UCSD-AML1 (cell line): Measurements from ENCODE around the gene LARGE2.

ENCODE experiments used
- DNase-seq: peaks from one replicate; lab custom pipeline; 2025; ENCODE audit not compliant: unreplicated experiment; lab: John Stamatoyannopoulos, UW

LARGE2 gene

DNA sequence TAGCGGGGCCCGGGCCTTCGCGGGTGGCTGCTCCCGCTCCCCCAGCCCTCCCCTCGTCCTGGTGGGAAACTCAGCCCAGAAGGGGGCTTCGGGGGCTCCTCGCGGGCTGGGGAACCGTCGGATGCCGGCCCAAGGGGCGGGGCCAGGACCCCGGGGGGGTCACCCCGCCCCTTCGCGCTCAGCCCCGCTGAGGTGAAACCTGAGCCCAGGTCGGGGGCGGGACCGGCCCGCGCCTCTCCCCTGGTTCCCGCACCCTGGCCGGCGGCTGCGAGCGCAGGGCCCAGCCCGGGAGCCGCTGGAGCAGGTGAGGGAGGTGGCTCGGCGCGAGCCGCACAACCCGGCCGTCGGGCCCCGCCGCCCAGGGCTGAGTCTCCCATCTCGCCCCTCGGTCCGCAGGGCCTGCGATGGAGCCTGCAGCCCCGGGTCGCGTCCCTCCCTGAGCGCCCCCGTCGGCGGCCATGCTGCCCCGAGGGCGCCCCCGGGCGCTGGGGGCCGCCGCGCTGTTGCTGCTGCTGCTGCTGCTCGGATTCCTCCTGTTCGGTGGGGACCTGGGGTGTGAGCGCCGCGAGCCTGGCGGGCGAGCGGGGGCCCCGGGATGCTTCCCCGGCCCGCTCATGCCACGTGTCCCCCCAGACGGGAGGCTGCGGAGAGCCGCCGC, at the start of gene LARGE2:
Gene LARGE2 (plus strand): TSS at position 232 of the 658 bp plus-strand sequence. CDS start 227 bp downstream, at position 459.
- no peak for DNase-seq

DNA sequence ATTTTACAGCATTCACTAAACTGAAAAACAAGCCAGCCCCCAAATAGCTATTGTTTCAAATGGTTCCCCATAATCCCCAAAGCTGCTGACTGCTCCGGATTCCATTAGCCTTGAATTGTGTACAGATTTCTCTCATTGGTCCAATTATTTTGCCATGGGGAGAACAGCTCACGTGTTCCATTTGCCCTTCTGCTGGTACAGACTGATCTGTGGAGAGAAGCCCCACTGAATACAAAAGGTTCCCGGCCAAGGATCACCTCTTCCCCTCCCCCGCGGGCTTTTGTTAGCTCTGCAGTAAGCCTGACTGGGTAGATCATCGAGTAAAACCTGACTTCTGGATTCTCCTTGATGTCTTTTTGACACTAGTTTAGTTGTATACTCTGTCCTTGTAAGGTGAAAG, 46.1 kb upstream of the LARGE2 start:
- DNase-seq: no peak

DNA sequence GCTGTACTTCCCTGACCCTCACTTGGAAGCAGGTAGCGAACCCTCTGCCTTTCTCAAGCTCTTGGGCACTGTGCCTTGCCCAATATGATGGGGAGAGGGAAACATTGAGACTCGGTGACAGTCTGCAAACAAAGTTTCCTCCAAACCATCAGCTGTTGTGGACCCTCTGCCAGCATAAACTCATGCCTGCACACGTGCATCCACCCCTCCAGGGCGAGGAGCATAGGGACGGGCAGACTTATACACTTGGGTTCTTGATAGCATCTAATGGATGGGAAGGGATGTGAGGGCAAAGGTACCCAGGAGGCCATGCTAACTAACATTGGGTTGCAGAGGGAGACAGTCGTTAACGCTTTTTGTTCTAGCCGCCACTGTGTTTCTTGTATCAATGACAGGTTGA, 45.2 kb upstream of the LARGE2 start:
- DNase-seq: no peak

DNA sequence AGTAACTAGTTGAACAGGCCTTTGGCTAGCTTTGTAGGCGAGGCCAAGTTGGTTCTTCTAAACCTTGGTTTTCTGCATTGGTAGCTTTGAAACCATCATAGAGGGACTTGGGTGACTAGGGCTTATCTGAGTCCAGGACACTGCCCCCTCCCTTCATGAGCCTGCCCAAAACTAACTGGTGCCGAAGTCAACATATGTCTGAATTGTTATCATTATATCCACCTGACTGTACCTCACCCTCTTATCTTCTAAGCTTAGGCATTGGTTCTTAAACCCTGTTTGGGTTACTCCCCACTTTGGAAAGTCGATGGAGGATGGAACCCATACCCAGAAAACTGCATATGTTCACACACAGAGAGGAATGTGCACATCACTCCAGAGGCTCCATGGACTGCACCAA, 44.6 kb upstream of the LARGE2 start:
- no peak for DNase-seq

DNA sequence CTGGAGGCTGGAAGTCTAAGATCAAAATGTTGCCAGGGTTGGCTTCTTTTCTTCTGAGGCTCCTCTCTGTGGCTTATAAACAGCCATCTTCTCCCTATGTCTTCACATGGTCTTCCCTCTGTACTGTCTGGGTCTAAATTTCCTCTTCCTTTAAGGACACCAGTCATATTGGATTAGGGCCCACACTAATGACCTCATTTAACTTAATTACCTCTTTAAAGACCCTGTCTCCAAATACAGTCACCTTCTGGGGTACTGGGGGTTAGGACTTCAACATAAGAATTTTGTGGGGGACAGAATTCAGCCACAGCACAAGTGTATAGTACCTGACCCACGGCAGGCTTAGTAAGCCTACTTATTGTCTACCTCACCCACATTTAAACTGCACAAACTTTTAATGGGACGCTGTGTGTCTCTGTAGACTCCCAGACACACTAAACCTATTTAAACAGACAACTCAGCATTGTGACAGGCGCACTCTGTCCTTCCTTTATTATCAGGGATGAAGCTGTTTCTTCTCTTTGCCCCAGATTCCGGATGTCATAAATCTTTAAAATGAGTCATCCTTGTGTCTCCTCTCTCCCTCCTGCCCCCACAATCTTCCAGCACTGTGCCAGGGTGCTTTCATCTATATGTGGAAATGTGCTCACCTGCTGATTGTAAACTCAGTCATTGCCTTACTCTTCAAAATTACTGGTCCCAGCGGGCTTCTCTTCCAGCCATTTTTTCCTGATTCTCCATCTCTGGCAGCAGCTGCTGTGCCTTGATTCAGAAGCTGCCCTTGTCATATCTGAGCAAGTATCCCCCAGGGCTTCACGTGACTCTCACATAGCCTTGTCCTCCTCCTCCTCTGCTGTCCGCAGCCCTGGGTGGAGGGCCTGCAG, 42.4 kb upstream of the LARGE2 start:
- DNase-seq: no peak

DNA sequence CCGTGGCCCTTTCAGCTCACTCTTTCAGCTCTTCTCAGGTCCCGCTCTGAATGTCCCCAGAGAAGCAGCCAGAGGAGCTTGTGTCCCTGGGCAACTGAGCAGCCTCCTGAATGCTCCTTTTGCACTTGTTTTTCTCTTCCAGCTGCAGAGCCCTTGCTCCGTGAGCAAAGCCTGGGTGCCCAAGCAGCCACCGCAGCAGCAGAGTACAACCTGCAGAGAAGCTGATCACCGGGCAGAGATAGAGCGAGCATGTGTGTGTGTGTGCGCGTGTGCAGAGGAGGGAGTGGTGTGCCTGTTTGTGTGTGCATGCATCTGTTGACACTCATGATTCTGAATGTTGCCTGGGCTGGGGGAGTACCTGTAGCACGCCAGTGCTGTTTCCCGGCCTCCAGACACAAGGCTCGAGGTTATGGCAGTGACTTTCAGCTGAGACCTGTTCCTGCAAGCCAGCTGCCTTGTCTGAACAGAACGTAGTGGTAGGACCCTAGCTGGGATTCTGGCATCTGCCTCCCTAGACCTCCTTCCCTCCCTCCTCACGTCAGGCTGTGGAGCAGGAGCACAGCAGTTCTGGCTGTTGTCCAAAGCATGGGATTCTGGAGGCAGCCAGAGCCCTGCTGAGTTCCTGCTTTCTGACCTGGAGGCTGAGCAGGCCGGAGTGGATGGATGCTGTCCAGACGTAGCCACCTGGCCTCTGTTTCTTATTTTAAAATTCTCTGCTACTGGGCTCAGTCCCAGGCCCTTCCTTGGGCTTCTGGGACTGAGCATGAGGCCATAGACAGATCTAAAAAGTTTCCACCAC, 41.5 kb upstream of the LARGE2 start:
- DNase-seq: no peak

DNA sequence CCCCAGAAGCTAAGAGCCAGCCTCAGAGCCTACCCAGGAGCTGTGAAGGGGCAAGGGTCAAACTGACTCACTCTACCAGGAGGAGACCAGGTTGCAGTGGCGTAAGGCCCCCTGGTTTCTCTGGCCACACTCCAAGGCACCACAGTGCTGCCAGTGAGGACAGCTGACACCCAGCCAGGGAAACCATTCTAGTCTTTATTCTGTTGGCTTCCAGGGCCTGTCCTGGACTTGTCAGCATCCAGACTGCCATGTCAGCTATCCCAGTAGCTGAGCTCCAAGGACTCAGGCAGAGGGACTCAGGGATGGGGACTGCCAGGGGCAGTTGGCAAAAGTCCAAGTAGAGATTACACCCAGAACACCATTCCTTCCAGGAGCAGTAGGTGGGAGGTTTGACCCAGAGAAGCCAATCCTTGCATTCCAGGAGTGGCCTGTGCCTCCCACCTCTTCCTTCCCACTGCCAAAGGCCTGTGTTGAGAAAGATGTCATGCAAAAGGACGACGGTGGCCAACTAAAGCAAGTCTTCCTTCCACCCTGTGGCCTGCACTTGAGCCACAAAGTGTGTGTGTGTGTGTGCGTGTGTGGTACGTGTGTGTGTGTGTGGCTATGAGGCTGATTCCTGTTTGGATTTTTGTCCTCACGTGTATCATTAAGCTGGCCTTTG, 40.6 kb upstream of the LARGE2 start:
- DNase-seq: no peak

DNA sequence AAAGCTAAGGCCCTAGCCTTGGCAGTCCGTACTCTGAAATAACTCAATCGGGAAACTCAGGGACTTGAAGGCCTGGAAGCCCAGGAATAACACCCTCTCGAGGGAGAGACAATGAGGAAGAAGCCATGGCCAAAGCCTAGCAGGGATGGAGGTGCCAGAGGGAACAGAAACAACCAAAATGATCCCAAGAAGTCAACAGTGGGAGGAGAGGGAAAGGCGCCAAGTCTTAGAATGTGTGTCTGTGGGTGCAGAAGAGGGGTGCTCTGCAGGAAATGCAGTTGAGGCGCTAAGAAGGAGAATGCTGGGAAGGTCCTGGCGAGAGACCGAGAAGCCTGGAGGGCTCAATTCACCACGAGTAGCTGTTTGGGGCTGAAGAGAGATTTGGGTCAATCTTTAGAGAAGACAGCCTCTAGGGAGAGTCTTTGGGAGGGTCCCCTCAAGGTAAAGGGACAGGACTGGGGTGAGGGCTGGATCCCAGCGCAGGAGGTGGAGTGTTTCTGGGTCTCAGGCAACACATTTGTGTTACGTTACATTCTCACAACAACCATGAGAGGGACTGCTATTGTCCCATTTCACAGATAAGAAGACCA, 37.8 kb upstream of the LARGE2 start:
- no peak for DNase-seq

DNA sequence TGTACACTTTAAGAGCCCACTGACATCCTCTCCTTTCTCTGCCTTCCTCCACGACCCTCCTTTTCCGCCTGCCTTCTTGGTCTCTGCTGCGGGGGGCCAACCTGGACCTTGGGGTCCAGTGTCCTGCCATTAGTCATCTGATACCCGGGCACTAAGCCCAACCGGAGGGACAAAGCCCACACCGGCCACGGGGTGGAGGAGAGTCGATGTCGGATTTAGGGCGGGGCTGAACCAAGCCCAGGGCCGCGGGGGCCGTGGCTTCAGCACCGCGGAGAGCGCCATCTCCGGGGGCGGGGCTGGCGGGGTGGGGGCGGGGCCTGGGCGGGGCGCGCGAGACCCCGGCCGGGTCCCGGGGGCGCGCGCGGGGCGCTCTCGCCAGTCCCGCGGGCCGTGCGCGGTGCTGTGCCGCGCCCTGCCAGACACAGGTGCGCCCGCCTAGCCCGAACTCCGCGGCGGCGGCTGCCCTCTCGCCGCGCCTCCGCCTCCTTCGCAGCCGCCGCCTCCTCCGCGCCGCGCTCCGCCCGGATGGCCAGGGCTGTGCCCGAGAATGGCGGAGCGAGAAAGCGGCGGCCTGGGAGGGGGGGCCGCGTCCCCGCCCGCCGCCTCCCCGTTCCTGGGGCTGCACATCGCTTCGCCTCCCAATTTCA, 37.1 kb upstream of the LARGE2 start, which contains the start of gene MAPK8IP1:
Gene MAPK8IP1 (plus strand): TSS at position 378 of the 647 bp plus-strand sequence. CDS start 170 bp downstream, at position 548.
- peak; percentile 45 for DNase-seq

DNA sequence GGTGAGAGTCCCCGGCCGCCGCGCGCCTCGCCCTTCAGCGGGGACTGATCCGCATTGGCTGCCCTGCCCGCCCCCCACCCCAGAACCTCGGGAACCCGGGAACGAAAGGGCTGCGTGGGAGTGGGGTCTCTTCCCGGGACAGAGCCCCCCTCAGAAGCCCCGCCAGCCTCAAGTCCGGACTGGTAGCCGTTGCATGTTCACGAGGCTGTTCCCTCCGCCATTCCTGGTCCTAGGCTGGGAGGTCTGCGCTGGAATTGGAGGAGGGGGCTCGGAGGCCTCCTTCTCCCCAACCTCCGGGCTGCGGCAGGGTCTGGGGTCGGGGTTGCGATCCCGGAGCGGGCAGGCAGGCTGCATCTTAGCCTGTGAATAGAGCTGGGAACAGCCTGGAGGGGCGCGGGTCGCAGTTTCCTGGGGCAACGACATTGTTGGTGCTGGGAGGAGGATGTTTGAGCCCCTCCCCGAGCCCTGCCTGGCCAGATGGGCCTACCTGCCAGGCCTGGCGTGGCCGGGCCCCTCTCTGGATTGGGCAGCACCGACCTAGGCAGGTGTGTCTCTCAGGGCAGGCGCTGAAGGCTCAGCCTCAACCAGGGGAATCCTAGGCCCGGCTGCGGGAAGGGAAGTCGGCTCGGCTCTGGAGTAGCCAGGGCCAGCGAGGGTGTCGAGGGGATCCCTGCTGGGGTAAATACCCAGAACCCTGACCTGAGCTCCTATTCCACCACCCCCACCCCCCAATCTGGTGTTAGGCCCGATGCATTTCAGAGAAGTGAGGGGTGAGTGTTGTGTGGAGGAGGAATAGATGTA, 36.3 kb upstream of the LARGE2 start:
- DNase-seq: no peak

DNA sequence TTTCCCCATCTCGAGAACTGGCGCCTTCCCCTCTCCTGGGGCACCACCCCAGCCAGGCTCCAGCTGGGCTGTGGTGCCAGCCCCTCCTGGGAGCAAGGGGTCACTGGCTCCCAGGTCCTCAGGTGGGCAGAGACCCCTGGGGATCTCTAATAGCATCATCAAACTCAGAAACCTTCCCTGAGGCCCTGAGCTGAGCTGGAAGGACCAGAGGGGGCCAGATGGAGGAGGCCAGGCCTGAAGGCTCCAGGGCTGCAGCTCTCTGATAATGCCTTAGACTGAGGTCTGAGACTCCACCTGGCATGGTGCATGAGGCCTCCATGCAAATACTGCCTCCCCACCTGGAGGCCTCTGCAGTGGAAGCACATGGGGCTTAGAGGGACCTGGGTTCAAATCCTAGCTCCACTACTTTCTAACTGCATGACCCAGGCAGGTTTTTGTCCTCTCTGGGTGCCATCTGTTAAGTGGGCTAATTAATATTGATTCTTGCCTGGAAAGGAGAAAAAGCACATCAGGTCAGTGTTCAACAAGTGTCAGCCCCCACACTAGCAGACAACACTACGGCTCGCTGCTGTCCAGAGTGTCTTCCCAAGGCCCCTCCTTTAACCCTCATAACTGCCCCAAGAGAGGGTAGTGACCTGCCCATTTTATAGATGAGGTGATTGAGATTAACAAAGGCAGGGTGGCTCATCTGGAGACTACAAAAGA, 35.5 kb upstream of the LARGE2 start:
- DNase-seq: no peak

DNA sequence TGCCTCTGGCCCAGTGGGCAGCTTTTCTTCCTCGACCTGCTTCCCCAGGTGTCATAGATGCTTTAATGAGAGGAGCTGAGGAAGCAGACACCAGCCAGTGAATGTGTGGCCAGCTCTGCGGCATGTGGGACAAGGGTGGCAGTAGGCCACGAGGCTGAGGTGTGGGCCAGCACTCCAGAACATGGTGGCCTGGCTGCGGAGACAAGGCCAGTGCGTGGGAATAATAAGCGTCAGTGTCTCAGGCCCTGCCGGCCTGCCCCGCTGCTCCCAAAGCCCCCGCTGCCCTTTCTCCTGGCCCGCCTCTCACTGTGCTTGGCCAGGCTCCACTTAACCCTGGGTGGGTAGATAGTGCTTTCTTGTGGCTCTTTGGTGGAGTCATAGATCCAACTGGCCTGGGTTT, 34.9 kb upstream of the LARGE2 start:
- DNase-seq: no peak

DNA sequence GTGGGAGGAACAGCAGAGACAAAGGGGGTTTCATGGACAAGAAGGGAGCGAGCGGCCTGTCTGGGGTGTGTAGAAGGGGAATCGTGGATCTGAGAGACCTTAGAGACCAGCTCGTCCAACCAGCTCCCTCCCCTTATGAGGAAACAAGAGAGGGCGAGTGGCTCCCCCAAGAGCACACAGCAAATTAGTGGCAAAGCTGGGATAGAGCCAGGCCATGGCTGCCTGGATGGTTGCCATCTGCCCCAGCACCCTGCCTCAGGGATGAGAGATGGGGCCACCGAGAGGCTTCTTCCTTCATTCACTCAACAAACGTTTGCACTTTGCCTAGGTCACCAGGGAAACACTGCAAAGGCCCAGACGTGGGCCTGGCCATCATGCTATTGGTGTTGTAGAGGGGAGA, 32.9 kb upstream of the LARGE2 start:
- DNase-seq: no peak

DNA sequence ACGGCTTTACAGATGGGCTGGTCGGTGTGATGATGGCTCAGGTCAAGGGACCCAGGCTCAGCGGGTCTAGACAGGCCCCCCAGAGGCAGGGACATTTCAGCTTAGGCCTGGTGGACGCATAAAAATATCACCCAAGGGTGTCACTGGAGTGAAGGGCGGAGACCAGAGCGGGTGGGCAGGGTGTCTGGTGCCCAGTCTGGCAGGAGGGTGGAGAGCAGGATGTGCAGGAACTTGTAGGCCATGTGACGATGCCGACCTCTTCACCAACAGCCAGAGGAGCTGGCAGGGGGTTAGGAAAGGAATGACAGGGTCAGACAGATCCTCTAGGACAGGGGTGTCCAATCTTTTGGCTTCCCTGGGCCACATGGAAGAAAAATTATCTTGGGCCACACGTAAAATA, 32.5 kb upstream of the LARGE2 start:
- DNase-seq: no peak

DNA sequence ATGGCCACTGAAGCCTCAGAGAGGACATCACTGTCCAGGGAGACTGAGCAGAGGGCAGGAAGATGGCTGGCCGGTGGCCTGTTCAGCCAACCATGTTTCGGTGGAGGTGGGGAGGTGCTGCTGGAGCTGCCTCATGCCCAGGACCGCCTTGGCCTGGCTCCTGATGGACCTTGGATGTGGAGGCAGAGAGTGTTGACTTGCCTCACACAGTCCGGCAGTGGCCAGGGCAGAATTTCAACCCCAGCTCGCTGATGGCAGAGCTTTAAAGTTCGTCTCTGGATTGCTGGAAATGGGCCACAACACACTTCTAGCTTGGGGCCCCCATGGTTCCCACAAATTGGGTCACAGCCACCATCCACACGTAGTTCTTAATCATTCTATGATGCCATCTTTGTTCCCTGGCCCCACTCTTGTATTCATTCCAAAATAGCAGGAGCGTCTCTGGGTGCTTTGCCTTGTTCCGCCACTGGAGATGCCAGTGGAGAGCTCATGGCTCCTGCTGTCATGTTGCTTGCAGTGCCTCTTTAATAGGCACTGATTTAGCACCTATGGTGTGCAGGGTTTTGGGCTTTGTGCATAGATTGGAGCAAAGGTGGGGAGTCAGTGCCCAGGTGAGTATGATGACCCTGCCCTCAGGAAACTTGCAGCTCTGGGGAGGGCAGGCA, 31.4 kb upstream of the LARGE2 start:
- DNase-seq: no peak

DNA sequence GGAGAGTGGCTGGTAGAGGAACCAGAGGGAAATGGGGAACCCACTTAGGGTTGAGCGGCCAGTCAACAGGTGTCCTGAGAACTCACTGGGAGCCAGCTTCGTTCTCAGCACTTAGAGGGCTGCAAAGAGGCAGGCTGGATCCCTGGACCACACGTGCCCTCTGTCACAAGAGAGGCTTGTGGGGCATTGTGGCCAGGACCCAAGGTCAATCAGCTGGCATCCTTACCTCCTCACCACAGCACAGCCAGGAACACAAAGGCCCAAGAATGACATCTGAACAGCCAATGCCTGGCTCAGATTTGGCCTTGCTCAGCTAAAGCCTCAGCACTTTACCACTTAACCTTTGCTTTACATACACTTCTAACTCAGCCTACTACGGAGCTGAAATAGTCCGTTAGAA, 29.6 kb upstream of the LARGE2 start:
- DNase-seq: no peak

DNA sequence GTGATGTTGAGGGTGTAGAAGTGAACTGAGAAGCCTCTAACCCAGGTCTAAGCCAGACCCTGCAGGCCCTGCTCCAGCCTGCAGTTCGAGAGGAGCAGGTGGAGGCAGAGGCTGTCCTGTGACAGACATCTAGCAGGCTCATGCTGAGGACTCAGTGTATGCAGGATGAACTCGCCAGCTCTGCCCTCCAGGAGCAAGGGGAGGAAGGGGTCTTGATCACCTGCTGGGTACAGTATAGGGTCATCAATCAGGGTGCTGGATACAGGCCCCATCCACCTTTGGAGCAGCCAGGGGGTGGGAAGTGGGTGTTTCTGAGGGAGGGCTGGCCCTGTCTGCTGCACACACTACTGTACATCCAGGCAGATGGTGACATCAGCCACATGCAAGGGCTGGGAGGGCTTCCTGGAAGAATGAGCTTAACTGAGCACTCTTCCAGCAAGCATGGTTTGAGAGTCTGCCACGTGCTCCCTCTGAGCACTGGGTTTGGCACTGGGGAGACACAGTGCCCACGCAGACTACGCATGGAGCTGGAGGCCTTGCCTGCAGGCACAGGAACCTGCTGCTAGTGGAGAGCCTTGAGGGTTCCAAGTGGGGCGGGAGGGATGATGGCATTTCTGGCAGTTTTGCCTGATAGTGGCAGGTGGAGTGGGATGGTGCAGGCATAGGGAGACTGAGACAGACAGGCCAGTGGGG, 27.8 kb upstream of the LARGE2 start:
- DNase-seq: no peak
